ENCODE measurements around the gene ID3.

ID3 gene

GRCh38 chr1:23527900-23528249, 31.4 kb downstream of the ID3 start:
- no peak for DNase-seq (ENCODE audit: low read depth in 3 of 3)

DNA sequence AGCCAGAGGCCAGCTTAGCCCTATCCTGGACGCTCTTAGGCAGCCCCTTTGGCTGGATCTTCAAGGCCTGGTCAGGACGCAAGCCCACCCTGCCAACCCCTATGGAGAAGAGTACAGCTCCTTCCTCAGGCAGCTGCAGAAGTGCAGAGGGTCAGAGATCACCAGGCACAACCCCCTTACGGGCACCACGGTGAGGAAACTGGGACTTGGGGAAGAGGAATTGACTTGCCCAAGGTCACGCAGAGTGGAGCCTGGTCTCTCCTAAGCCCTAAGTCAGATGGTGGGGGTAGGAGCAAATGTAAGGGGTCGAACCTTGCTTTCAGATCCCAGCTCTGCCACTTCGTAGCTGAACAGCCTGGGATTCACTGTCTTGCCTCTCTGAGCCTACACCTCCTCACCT, 31.9 kb downstream of the ID3 start:
- no peak for DNase-seq (ENCODE audit: low read depth in 3 of 3)

DNA sequence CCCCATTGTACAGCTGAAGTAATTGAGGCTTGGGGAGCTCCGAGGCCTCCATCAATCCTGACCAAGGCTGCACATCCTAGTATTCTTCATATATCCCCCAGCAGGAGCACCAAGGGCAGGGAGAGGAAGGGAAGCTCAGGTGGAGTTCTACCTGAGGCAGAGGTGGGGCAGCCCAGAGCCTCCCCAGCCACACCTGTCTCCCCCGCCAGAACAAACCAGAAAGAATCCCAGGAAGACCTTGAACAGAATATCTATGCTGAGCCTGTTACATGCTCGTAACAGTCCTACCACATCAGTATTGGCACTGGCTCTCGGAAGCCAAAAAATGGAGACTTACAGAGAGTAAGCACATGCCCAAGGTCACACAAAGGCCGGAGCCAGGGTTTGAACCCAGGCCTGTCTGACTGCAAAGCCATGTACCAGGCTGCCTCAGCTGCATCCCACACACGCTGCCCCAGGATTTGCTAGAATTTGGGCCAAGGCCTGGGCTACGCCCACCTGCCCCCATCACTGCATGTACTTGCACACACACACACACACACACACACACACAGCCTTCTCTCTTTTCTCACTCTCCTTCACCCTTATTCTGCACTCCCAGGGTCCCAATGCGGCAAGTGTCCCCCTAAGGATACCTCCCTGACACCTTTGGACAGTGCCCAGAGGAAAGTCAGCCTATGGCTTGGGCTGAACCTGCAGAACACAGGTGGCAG, 32.8 kb downstream of the ID3 start:
- DNase-seq (ENCODE audit: low read depth in 3 of 3): no peak

DNA sequence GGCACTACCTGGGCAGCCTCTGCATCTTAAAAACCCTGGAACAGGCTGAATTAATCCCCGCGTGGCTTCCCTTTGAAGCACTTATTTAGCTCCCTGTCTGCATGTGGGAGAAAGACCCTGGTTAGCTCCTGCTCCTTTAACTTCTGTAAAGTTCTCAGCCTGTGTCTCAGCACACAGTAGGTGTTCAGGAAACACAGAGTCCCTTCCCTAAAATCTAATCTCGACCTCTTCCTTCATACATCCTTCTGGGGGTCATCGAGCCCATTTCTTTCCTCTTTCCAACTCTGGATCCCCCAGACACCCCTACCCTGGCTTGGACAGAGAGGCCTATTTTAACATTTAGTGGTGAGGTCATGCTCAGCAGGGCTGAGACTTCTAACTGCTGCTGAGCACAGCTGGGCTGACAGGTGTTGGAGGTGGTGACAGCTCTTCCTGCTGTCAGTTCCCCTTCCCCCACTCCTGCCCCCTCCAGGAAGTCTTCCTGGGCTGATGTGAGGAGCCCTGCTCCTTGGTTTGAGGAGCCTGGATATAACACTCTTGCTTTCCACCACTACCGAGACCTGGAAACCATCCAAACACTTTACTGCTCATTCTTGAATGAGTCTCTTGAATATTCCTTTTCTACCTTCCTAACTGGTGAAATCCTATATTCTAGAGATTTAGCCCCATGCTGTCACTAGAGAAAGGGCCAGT, 33.6 kb downstream of the ID3 start:
- DNase-seq (ENCODE audit: low read depth in 3 of 3): no peak

DNA sequence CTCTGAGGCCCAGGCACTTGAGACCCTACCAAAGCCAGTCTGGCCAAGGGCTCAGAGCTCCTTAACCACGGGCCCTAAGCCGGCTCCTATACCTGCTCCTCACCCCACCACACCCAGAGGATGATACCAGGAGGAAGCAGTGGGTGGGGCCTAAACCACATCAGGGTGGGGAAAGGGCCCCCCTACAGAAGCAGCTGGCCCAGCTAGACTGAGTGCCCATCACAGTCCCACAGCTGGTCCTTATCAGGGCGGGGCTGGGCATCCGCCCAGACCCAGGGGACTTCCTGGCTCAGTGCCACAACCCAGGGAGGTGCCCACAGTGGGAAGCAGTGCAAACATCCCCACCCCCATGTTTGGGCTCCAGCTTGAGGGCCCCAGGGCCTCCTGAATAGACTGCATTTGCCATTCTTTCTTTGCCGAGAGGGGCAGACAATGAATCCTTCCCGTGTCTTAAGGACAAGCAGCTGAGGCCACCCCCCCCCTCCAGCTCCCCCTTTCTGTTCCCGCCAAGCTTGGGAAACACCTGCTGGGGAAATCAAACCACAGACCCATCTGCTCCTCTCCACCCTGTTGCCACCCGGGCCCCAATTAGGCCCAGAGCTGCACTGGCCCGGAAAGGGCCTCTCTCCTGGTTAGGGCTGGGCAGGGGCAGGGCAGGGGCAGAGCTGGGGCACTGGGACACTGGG, 34.4 kb downstream of the ID3 start:
- DNase-seq (ENCODE audit: low read depth in 3 of 3): no peak

GRCh38 chr1:23524163-23524562, 35.1 kb downstream of the ID3 start:
- DNase-seq (ENCODE audit: low read depth in 3 of 3): no peak

- DNase-seq (ENCODE audit: low read depth in 3 of 3): no peak
Observed at GRCh38 chr1:23522244-23522982, 36.9 kb downstream of the ID3 start.

DNA sequence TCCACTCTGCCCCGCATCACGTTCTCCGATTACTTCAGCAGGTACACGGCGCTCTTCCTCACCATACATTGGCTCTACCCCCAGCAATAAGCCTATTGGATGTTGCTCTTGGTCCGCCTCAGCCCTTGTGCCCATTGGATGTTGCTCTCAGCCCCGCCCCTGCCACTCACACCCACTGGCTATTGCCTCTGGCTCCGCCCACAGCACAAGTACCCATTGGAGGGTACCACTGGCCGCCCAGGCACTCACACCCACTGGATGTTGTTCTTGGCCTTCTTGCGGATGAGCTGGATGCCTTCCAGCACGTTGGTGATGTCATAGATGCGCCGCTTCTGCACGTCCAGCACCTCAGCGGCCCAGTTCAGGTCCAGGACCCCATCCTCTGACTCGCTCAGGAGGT, 37.7 kb downstream of the ID3 start:
- DNase-seq (ENCODE audit: low read depth in 3 of 3): no peak

- DNase-seq (ENCODE audit: low read depth in 3 of 3): no peak
Observed at GRCh38 chr1:23517581-23517980, 41.7 kb downstream of the ID3 start.

DNA sequence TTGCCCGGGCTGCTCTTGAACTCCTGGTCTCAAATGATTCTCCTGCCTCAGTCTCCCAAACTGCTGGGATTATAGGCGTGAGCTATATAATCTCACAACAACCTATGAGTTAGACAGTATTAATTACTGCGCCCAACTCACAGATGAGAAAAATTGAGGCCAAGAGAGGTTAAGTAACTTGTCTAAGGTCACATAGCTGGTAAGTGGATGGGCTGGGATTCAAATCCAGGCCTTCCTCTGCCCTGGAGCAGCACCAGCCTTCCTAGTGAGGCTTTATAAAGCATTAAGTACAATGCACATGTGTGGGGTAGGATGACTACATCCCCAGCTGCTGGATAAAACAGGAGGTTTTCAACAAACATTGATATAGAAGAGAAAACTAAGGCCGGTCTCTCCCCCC, 43.4 kb downstream of the ID3 start:
- DNase-seq (ENCODE audit: low read depth in 3 of 3): no peak

DNA sequence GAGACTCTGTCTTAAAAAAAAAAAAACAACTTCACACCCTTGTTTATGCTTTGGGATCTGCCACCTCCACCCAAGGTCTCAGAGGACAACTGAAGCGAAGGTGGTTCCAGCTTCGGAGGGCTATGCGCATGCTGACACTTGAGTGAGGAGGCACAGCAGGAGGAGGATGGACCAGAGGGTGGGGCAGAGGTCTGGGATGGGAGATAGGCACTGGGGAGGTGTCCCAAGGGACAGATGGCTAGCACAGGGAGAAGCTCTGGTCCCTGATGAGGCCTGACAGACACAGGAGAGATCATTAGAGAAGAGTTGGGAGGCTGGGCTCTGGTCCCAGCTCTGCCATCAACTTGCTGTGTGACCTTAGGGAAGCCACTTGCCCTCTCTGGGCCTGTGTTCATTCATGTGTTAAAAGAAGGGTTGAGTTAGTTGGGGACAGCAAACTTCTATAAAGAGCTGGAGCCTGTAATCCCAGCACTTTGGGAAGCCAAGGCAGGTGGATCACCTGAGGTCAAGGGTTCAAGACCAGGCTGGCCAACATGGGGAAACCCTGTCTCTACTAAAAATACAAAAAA, 45.1 kb downstream of the ID3 start:
- DNase-seq (ENCODE audit: low read depth in 3 of 3): no peak

GRCh38 chr1:23509896-23510295, 49.4 kb downstream of the ID3 start:
- no peak for DNase-seq (ENCODE audit: low read depth in 3 of 3)

Measured in stimulated activated CD4-positive, alpha-beta T cell treated with anti-CD3 and anti-CD28 coated beads, TNF-alpha, amount 100 ng/mL, for 24 hours (primary cell).